Endothelial cell of umbilical vein (primary cell): ENCODE measurements around the gene SMIM11. TPM values are rescaled to one million over a fixed set of nuclear protein-coding genes. Genes with fewer than 3 reads are reported as not detected.
"Not testable (repeated sequence)": the region's sequence is repeated elsewhere in the genome, so short reads cannot be mapped to it uniquely, and the experiment has no call there.

Source experiments
- BruUV-seq: library from RNA; stranded (reverse); fragments of 400-500 nt; replicated peaks from 2 replicates; lab custom pipeline; 2021; lab: Mats Ljungman, UMichigan
- CTCF ChIA-PET: fragments of 300-600, 350-600 bp; sonication (Branson Sonifier 250); formaldehyde crosslinking; loops from one replicate; lab custom pipeline; 2021; ENCODE audit warnings: antibody characterized with exemption, inconsistent platforms; lab: Charles Lee
- POLR2A ChIA-PET: fragments of 300-600, 350-600 bp; sonication (Branson Sonifier 250); formaldehyde crosslinking; loops from one replicate; lab custom pipeline; 2021; ENCODE audit warnings: antibody characterized with exemption, inconsistent platforms; lab: Charles Lee
- DNase-seq: peaks from one replicate; pipeline ENCODE4 v3.0.0-alpha.2; 2011; ENCODE audit warnings: low read depth, low spot score
- FAIRE-seq: peaks from 2 replicates; lab custom pipeline; 2011; peaks lifted over from hg19 to GRCh38; lab: Jason Lieb, UNC
- H2AFZ ChIP-seq: 2 replicates; pipeline ENCODE4 v1.6.0; 2012; ENCODE audit warnings: low read depth, low read length, control low read depth, inconsistent platforms
- H3K27ac ChIP-seq: 2 replicates; pipeline ENCODE4 v1.5.1; 2011; ENCODE audit warnings: low read depth, mild to moderate bottlenecking, control low read depth, low read length, moderate library complexity; ENCODE audit not compliant: insufficient read depth
- H3K27me3 ChIP-seq, 2 experiments: 2 replicates each; pipeline versions ENCODE4 v1.6.0 to v1.6.1; 2011; ENCODE audit warnings: low read length in 2 of 2, mixed read lengths in 1 of 2; ENCODE audit not compliant: control insufficient read depth in 2 of 2, insufficient read depth in 2 of 2
- H3K36me3 ChIP-seq, 2 experiments: 2 replicates in 1 of 2; 3 replicates in 1 of 2; pipeline ENCODE4 v1.5.1; 2011; ENCODE audit warnings: low read length in 2 of 2, mild to moderate bottlenecking in 1 of 2, moderate library complexity in 1 of 2; ENCODE audit not compliant: control insufficient read depth in 2 of 2, insufficient read depth in 2 of 2; ENCODE audit errors: extremely low read depth in 1 of 2
- H3K4me1 ChIP-seq: 3 replicates; pipeline ENCODE4 v1.5.1; 2011; ENCODE audit warnings: mild to moderate bottlenecking, low read length; ENCODE audit not compliant: control insufficient read depth, insufficient read depth; ENCODE audit errors: extremely low read depth
- H3K4me2 ChIP-seq: 2 replicates; pipeline ENCODE4 v1.6.1; 2011; ENCODE audit warnings: low read length, control low read depth, mixed read lengths; ENCODE audit not compliant: insufficient read depth
- H3K4me3 ChIP-seq, 3 experiments: fragments of 200-600 bp in 1 of 3; sonication (generic), shearing (Covaris generic) in 1 of 3; replicated peaks in 1 of 3; 2 replicates each; pipeline ENCODE4 v1.5.1; 2011 to 2016; ENCODE audit warnings: control low read depth in 3 of 3, low read length in 3 of 3, mild to moderate bottlenecking in 2 of 3, inconsistent platforms in 1 of 3, low read depth in 1 of 3, moderate library complexity in 1 of 3; ENCODE audit not compliant: insufficient read depth in 1 of 3
- H3K79me2 ChIP-seq: 2 replicates; pipeline ENCODE4 v1.6.0; 2012; ENCODE audit warnings: low read length, inconsistent platforms; ENCODE audit not compliant: control insufficient read depth, insufficient read depth
- H3K9ac ChIP-seq: replicated peaks from 2 replicates; pipeline ENCODE3; 2011; ENCODE audit warnings: low read length, control low read depth; ENCODE audit not compliant: insufficient read depth; ENCODE audit errors: extremely low read depth
- H3K9me1 ChIP-seq: replicated peaks from 3 replicates; pipeline ENCODE4 v1.6.0; 2011; ENCODE audit warnings: mild to moderate bottlenecking, low read length; ENCODE audit not compliant: control insufficient read depth, insufficient read depth; ENCODE audit errors: extremely low read depth
- H3K9me3 ChIP-seq: replicated peaks from 2 replicates; pipeline ENCODE4 v1.5.1; 2012; ENCODE audit warnings: low read length, inconsistent platforms; ENCODE audit not compliant: control insufficient read depth, insufficient read depth
- H4K20me1 ChIP-seq: replicated peaks from 2 replicates; pipeline ENCODE3; 2011; ENCODE audit warnings: mild to moderate bottlenecking, low read length; ENCODE audit not compliant: control insufficient read depth, insufficient read depth; ENCODE audit errors: extremely low read depth
- dilution Hi-C: fragments of 300-500 bp; cut with MboI; formaldehyde crosslinking; loops from one replicate; pipeline ENCODE4 v1.15.0; 2019; ENCODE audit warnings: low sequenced_read_pairs; ENCODE audit not compliant: extremely low pct_ligation_motif_present
- intact Hi-C: fragments of 100-400 bp; cut with micrococcal nuclease; formaldehyde crosslinking; loops from one replicate; pipeline ENCODE4 v1.10.0; 2022
- polyA plus RNA-seq, 4 experiments: library from polyadenylated mRNA; depleted of rRNA in 3 of 4; stranded (reverse) in 3 of 4; unstranded in 1 of 4; fragments of >200 nt; gene quantifications; 2 replicates each; pipeline versions ENCODE4 v1.2.1 to v1.2.3, GENCODE V29; 2011 to 2012; ENCODE audit warnings: missing spikeins in 1 of 4
- total RNA-seq: library from RNA; stranded (reverse); gene quantifications from 2 replicates; pipeline ENCODE4 v1.2.3, GENCODE V29; 2021

The SMIM11 gene
- total and polyA plus RNA-seq, 2 donors (not counting 3 experiments of a cell fraction or from before 2014, with no cell fraction given) = 1.4 to 1.5 TPM

GRCh38 chr21:34407294-34407693, 32.0 kb downstream of the SMIM11 start:
- H3K27me3 ChIP-seq, H3K4me2 ChIP-seq, H3K27ac ChIP-seq, H3K4me1 ChIP-seq, BruUV-seq, POLR2A ChIA-PET, H3K79me2 ChIP-seq, H3K9me3 ChIP-seq, dilution Hi-C loops, H4K20me1 ChIP-seq, H3K9ac ChIP-seq, H3K36me3 ChIP-seq, H3K9me1 ChIP-seq, CTCF ChIA-PET, FAIRE-seq, DNase-seq, H3K4me3 ChIP-seq, intact Hi-C loops, H2AFZ ChIP-seq: not testable (repeated sequence)

- H3K79me2 ChIP-seq, H4K20me1 ChIP-seq, intact Hi-C loops, H3K27me3 ChIP-seq, DNase-seq, H3K27ac ChIP-seq, H3K9me3 ChIP-seq, H3K36me3 ChIP-seq, CTCF ChIA-PET, dilution Hi-C loops, H3K4me1 ChIP-seq, H3K4me2 ChIP-seq, H2AFZ ChIP-seq, BruUV-seq, POLR2A ChIA-PET, H3K9ac ChIP-seq, H3K4me3 ChIP-seq, H3K9me1 ChIP-seq: not testable (repeated sequence)
- FAIRE-seq = peak; percentile 28
Measured at GRCh38 chr21:34417448-34418077, 42.3 kb downstream of the SMIM11 start.

GRCh38 chr21:34423805-34424204, 48.5 kb downstream of the SMIM11 start, which contains the start of gene SMIM34:
Gene SMIM34, minus strand, starts transcription at chr21:34423951. Its CDS starts 112 bp downstream, at chr21:34423839.
- H3K9ac ChIP-seq, H3K9me1 ChIP-seq, BruUV-seq, H3K27ac ChIP-seq, H3K4me1 ChIP-seq, H3K79me2 ChIP-seq, H3K27me3 ChIP-seq, FAIRE-seq, POLR2A ChIA-PET, H3K4me2 ChIP-seq, H3K36me3 ChIP-seq, DNase-seq, CTCF ChIA-PET, dilution Hi-C loops, H2AFZ ChIP-seq, intact Hi-C loops, H4K20me1 ChIP-seq, H3K9me3 ChIP-seq, H3K4me3 ChIP-seq: not testable (repeated sequence)

- CTCF ChIA-PET, H3K4me1 ChIP-seq, H4K20me1 ChIP-seq, POLR2A ChIA-PET, H2AFZ ChIP-seq, DNase-seq, H3K4me2 ChIP-seq, FAIRE-seq, H3K27ac ChIP-seq, H3K27me3 ChIP-seq, H3K9me1 ChIP-seq, H3K9me3 ChIP-seq, H3K9ac ChIP-seq, H3K36me3 ChIP-seq, H3K79me2 ChIP-seq, H3K4me3 ChIP-seq, BruUV-seq, dilution Hi-C loops, intact Hi-C loops: not testable (repeated sequence)
Measured at GRCh38 chr21:34427339-34427738, 52.0 kb downstream of the SMIM11 start.
